ENCODE data around the gene IGFL3.

DNA sequence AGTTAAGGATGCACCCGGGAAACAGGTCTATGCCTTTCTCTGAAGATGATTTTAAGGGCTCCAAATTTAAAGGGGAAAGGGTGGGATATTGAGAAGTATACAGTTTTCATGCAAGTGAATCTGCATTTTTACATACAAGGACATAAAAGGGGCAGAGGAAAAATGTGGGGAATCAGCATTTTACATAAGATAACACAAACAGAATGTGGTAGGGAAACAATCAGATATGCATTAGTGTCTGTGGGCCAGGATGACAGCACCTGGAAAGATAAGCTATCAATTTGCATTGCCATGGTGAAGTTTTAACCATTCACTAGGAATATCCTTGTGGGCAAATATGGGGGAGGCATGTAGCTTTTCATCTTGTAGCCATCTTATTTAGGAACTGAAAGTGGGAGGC, 24.1 kb downstream of the IGFL3 start:
- no peak for TF ChIP-seq CTCF (conservative IDR thresholded peaks at IDR 0.05 in 1 of 2, IDR thresholded peaks at IDR 0.05 in 1 of 2; ENCODE audit: extremely low read depth in 1 of 2, insufficient read depth in 1 of 2, low read depth in 1 of 2, low read length in 2 of 2)
- TF ChIP-seq EZH2 (IDR thresholded peaks at IDR 0.05; ENCODE audit: borderline replicate concordance, low read length) = no peak
